NCI-H526 (cell line): ENCODE data around the gene C16orf82.
A peak's percentile ranks its signal among the peaks of the same experiment; 100 is the strongest.

Experiments
- DNase-seq, 2 experiments: peaks; one replicate each; lab custom pipeline; 2025; lab: John Stamatoyannopoulos, UW

The C16orf82 gene

DNA sequence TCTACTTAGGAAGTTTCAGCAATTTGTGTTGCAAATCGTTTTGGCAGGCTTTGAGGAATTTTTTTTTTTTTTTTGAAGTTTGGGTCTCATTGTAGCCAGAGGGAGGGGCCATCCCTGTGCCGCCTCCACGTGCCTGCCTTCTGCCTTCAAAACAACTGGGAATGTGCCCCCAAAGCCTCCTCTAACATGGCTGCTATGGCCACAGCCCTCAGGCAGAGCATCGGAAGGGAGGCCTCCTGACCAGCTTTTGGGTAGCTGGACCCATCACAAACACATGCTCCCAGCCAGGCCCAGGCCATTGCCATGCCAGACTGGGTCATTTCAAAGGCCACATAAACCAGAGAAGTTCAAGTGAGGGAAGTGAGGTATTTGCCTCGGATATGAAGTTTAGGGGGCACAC lies 21.5 kb downstream of the C16orf82 start:
- DNase-seq = no peak

DNA sequence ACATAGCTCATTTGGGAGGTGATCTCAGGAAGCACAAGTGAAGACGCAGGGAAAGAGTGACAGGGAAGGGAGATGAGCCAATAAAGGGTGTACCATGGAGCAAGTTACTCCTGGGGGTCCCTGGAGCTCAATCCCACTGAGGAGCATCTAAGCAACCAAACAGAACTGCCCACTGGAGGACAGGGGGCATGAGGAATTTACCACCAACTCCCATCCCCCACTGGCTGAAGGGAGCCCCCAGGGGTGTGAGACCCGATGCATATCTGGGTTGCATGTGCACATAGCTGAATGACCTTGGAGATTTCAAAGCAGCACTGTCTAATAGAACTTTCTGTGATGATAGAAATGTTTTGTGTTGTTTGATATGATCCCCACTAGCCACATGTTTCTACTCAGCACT lies 29.6 kb downstream of the C16orf82 start:
- no peak for DNase-seq

DNA sequence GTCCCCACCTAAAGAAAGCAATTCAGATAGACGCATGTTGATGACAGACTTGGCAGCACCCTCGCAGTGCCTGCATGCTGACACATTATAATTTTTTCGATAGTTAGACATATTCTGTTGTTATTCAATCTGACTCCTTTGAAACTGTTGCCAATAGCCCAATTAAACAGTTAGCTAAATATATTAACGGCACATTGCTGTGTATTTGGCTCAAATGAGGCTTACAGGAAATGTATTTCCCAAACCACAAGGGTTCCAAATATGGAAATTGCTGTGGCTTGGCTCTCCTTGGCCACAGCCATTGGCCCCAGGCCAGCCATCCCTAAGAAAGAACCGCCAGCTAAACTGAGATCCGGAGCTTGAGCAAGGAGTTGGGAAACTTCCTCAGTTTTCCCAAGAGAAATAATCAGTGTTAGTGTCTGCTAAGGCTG lies 31.1 kb downstream of the C16orf82 start:
- no peak for DNase-seq

DNA sequence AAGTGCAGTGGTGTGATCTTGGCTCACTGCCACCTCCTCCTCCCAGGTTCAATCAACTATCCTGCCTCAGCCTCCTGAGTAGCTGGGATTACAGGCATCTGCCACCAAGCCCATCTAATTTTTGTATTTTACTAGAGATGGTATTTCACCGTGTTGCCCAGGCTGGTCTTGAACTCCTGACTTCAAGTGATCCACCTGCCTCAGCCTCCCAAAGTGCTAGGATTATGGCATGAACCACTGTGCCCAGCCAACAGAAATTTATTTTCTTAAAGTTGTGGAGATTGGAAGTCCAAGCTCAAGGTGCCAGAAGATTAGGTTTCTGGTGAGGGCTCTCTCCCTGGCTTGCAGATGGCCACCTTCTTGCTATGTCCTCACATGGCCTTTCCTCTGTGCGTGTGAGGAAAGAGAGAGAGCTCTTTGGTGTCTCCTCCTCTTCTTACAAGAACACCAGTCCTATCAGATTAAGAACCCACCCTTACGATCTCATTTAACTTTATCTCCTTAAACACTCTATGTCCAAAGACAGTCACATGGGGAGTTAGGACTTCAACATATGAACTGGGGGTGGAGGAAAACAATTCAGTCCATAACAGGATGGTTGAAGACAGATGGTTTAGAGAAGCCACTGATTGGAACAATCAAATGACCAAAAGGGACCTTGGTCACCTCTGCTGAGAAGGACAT lies 31.8 kb downstream of the C16orf82 start:
- DNase-seq = no peak

DNA sequence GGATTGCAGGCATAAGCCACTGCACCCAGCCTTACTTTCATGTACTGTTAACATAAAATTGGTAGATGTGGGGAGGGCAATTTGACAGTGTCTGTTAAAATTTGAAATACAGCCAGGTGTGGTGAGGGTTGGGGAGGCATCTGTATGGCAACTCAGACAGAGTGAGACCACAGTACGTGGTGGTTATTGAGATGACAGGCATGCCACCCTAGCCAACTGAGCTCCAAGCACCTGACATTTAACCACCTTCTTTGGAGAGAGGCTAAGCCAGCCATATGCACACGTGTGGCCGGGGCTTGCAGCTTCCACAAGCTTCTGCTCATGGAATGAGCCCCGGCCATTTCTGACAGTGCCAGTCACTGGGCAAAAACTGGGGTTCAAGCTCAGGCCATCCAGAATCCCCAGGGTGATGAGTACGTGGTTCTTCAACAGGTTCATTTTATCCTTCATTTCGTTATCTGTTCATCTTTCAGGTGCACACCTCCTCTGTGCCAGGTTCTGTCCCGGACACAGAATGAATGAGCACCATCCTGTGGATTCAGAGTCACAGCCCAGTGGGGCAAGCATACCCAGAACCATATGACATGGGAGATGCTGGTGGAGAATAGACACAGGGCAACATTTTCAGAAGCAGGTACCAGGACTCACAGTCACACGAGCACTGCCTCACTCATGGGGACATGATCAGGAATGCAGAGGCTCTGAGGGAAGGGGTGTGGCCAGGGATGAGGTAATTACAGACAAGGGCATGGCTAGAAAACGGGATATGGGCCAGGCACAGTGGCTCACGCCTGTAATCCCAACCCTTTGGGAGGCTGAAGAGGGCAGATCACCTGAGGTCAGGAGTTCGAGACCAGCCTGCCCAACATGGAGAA lies 36.2 kb downstream of the C16orf82 start:
- DNase-seq = no peak

DNA sequence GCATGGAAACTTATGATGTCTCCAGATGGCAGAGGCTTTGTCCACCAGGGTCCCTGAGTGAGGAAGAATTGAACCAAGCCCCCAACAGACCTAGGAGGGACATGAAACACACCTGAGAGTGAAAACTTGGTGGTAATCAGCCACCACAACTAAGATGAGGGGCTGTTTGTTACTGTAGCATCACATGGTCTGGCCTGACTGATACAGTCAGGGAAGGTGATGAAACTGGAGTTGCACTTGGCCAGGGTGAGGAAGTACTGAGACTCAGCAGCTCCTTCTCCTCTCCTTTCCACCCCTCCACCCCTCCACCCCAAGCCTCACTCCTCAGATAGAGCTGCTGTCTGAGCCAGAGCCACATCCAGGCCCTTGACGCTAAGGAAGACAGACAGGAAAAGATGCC lies 37.2 kb downstream of the C16orf82 start:
- DNase-seq = no peak

- DNase-seq = no peak
These were observed 39.6 kb downstream of the C16orf82 start for GRCh38 chr16:27106305-27106704.

GRCh38 chr16:27107185-27107592 lies 40.5 kb downstream of the C16orf82 start:
- no peak for DNase-seq

DNA sequence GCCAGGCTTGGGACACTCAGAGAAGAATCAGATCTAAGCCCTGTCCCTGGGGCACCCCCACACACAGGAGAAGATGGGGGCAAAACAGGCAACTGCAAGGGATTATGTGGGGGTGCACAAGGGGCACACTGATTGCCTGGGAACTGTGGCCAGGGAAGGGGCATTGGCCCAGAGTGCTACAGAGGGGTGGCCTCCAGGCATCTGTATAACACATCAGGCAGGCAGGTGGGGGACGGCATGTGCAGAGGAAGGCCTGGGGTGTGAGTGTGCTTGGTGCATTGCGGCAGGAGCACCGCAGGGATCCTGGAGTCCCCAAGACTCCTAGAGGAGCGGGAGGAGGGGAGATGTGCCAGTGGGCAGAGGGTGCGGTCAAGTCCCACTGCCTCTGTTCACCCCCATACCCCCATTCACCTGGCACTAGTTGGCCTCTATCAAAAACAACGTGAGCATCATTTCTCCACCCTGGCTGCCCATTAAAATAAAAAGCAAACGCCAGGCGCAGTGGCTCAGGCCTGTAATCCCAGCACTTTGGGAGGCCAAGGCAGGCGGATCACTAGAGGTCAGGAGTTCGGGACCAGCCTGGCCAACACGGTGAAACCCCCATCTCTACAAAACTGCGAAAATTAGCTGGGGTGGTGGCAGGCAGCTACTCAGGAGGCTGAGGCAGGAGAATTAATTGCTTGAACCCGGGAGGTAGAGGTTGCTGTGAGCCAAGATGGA lies 41.5 kb downstream of the C16orf82 start:
- DNase-seq = no peak

- no peak for DNase-seq
These were observed 42.3 kb downstream of the C16orf82 start for GRCh38 chr16:27108826-27109665.

GRCh38 chr16:27109666-27110523 lies 43.2 kb downstream of the C16orf82 start:
- peak in 1 of 2 experiments; percentile 75 for DNase-seq

- peak in 1 of 2 experiments; percentile 39 for DNase-seq
These were observed 43.8 kb downstream of the C16orf82 start for GRCh38 chr16:27110524-27110896.

GRCh38 chr16:27111486-27111885 lies 44.8 kb downstream of the C16orf82 start:
- no peak for DNase-seq

DNA sequence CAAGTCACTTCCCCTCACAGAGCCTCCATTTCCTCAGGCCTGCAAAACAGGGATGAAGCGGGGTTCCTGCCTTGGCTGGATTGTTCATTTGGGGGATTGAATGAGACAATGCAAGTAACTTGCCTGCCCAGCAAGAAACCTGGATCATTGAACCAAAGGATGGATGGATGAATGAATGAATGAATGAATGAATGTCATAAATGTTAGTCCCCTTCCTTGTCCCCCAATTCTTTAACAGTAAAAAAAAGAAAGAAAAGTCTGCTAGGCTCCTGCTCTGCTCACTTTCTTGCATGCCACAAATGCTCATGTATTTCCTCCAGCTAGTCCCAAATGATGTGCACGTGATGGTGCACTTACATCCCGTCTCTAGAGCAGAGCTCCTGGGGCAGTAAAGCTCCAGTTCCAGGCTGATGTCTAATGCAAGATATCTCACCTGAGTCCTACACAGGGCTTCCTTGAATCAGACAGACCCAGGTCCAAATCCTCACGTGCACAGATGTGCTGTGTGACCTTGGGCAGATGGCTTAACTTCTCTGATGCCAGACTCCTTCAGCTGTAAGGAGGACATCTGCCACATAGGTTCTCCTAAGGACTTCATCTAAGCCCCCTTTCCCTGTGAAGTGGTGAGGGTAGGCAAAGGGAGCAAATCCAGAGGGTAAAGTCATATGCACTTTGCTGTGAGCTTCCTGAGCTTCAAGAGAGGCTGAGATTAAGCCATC lies 45.5 kb downstream of the C16orf82 start:
- no peak for DNase-seq

DNA sequence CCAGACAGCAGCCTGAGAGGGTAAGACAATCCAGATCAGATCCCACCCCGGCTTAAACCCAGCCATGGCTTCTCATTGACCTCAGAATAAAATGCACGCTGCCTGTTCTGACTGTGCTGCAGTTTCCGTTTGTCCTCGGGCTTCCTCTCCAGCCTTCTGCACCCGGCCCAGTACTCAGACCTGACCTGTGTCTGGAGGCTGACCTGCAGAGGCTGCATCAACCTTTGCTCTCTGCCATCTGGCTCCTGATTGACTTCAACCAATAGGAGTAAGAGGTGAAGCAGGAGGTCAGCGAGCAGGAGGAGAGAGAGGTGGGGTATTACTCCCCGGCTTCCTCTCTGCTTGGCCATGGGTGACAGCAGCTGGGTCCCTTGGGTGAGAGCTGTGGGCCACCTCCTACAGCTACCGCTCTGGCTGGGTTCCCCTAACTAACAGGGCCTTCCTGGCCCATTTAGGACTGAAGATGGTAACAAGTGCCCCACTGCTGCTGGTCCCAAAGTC lies 46.7 kb downstream of the C16orf82 start:
- no peak for DNase-seq

GRCh38 chr16:27114006-27114405 lies 47.3 kb downstream of the C16orf82 start:
- DNase-seq = no peak

DNA sequence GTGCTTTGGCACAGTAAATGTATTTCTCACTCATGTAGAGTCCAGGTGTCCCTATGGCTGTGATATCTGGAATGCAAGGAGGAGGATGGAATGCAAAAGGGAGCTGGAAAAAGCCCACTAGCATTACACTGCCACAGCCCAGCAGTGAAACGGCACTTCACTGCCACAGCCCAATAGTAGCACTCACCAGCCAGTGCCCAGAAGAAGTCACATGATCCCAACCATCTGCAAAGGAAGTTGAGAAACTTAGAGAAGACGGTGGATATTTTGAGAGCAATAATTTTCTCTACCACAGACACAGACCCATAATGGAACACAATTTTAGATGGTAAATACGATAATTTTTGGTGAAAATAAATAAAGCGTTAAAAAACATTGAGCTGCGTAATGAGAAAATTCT lies 51.8 kb downstream of the C16orf82 start:
- no peak for DNase-seq
